HepG2 (cell line): ENCODE data around the gene STH.

Experiments used
- EZH2 ChIP-seq: conservative IDR thresholded peaks from 2 replicates; pipeline ENCODE4 v1.6.1; 2012; ENCODE audit warnings: mild to moderate bottlenecking, low read depth, low read length, moderate library complexity
- FOXK2 ChIP-seq: fragments of 450-650 bp; IDR thresholded peaks from 2 replicates; pipeline ENCODE4 v1.6.1; 2016
- FOXP4 ChIP-seq: sonication (generic); formaldehyde crosslinking; IDR thresholded peaks from 2 replicates; pipeline ENCODE4 v1.4.0; 2020; ENCODE audit warnings: missing genetic modification reagents
- RXRA ChIP-seq: sonication (generic); formaldehyde crosslinking; IDR thresholded peaks from 2 replicates; pipeline ENCODE4 v1.5.1; 2020; ENCODE audit warnings: missing genetic modification reagents
- SIN3A ChIP-seq: IDR thresholded peaks from 2 replicates; pipeline ENCODE4 v1.6.1; 2011; ENCODE audit warnings: low read depth, mild to moderate bottlenecking, control low read depth, low read length, borderline replicate concordance
- ZFX ChIP-seq: sonication (generic); formaldehyde crosslinking; IDR thresholded peaks from 2 replicates; pipeline ENCODE4 v1.4.0; 2020; ENCODE audit warnings: mild to moderate bottlenecking, low read depth, missing genetic modification reagents, moderate library complexity
- ZNF737 ChIP-seq: sonication (generic); formaldehyde crosslinking; IDR thresholded peaks from 2 replicates; pipeline ENCODE4 v1.5.0; 2020; ENCODE audit warnings: missing genetic modification reagents, mild to moderate bottlenecking, borderline replicate concordance
- TF ChIP-seq, protein P1 (sequence below): sonication (generic); formaldehyde crosslinking; IDR thresholded peaks from 2 replicates; pipeline ENCODE4 v1.5.0; 2020; ENCODE audit warnings: mild to moderate bottlenecking, missing genetic modification reagents, moderate library complexity

- no peak for TF ChIP-seq RXRA
- TF ChIP-seq, protein P1, sequence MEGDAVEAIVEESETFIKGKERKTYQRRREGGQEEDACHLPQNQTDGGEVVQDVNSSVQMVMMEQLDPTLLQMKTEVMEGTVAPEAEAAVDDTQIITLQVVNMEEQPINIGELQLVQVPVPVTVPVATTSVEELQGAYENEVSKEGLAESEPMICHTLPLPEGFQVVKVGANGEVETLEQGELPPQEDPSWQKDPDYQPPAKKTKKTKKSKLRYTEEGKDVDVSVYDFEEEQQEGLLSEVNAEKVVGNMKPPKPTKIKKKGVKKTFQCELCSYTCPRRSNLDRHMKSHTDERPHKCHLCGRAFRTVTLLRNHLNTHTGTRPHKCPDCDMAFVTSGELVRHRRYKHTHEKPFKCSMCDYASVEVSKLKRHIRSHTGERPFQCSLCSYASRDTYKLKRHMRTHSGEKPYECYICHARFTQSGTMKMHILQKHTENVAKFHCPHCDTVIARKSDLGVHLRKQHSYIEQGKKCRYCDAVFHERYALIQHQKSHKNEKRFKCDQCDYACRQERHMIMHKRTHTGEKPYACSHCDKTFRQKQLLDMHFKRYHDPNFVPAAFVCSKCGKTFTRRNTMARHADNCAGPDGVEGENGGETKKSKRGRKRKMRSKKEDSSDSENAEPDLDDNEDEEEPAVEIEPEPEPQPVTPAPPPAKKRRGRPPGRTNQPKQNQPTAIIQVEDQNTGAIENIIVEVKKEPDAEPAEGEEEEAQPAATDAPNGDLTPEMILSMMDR (CRISPR knock-in tag), result no peak
- TF ChIP-seq FOXP4 (CRISPR knock-in tag), result no peak
- no peak for TF ChIP-seq SIN3A
- no peak for TF ChIP-seq ZNF737 (CRISPR knock-in tag)
- TF ChIP-seq EZH2, result no peak
- TF ChIP-seq ZFX (CRISPR knock-in tag), result no peak
- no peak for TF ChIP-seq FOXK2
These were observed 26.0 kb downstream of the STH start for GRCh38 chr17:46025060-46025459.
